ENCODE results near the gene FAM98A.

The FAM98A gene

GRCh38 chr2:33598561-33599174 lies 431 bp downstream of the FAM98A start (continued):
- TF ChIP-seq MYNN (tag by site-specific recombination; IDR thresholded peaks at IDR 0.05; ENCODE audit: borderline replicate concordance) (0 out of 2 replicates have a peak, but pooled peaks have one; percentile 19), ZBTB17 (tag by site-specific recombination; IDR thresholded peaks at IDR 0.05) (peak; percentile 84), ZNF658 (tag by site-specific recombination; IDR thresholded peaks at IDR 0.05) (no peak), OVOL3 (tag by site-specific recombination; IDR thresholded peaks at IDR 0.05) (no peak), GLI2 (tag by site-specific recombination; IDR thresholded peaks at IDR 0.05; ENCODE audit: borderline replicate concordance, low read depth) (no peak), ZNF449 (tag by site-specific recombination; IDR thresholded peaks at IDR 0.05) (peak; percentile 80; the same call in 1 of the 2 replicates), SP2 (tag by site-specific recombination; IDR thresholded peaks at IDR 0.05) (no peak), ZNF2 (tag by site-specific recombination; IDR thresholded peaks at IDR 0.05) (peak; percentile 82), ZBTB10 (tag by site-specific recombination; IDR thresholded peaks at IDR 0.05) (peak; percentile 83), KLF8 (tag by site-specific recombination; IDR thresholded peaks at IDR 0.05) (0 out of 2 replicates have a peak, but pooled peaks have one; percentile 43), PRDM6 (tag by site-specific recombination; IDR thresholded peaks at IDR 0.05) (no peak), REST (tag by site-specific recombination; IDR thresholded peaks at IDR 0.05) (peak; percentile 42; the same call in 1 of the 2 replicates), ZBTB20 (tag by site-specific recombination; IDR thresholded peaks at IDR 0.05) (peak; percentile 11; the same call in 1 of the 2 replicates), ZNF394 (tag by site-specific recombination; IDR thresholded peaks at IDR 0.05; ENCODE audit: borderline replicate concordance) (peak; percentile 43; the same call in 1 of the 2 replicates), PRDM2 (tag by site-specific recombination; IDR thresholded peaks at IDR 0.05; ENCODE audit: borderline replicate concordance) (no peak), SP3 (tag by site-specific recombination; IDR thresholded peaks at IDR 0.05) (no peak; the same call in 1 of the 2 replicates), ZNF221 (tag by site-specific recombination; IDR thresholded peaks at IDR 0.05; ENCODE audit: borderline replicate concordance) (no peak), ZSCAN23 (tag by site-specific recombination; IDR thresholded peaks at IDR 0.05) (no peak), ZNF600 (tag by site-specific recombination; IDR thresholded peaks at IDR 0.05) (0 out of 2 replicates have a peak, but pooled peaks have one; percentile 18), ZNF596 (tag by site-specific recombination; IDR thresholded peaks at IDR 0.05) (no peak), ELK4 (IDR thresholded peaks at IDR 0.05; ENCODE audit: borderline replicate concordance, low read depth, low read length) (no peak), ZBTB21 (tag by site-specific recombination; IDR thresholded peaks at IDR 0.05) (peak; percentile 65)
